HG03520 (cell line): Measurements from ENCODE around the gene LUM.

ENCODE experiments used
- ATAC-seq: cut with Tn5 transposase; IDR thresholded peaks from one replicate; pipeline ENCODE4 v1.9.1; 2021; ENCODE audit warnings: mild to moderate bottlenecking, moderate library complexity; ENCODE audit not compliant: unreplicated experiment

The LUM gene, protein sequence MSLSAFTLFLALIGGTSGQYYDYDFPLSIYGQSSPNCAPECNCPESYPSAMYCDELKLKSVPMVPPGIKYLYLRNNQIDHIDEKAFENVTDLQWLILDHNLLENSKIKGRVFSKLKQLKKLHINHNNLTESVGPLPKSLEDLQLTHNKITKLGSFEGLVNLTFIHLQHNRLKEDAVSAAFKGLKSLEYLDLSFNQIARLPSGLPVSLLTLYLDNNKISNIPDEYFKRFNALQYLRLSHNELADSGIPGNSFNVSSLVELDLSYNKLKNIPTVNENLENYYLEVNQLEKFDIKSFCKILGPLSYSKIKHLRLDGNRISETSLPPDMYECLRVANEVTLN

DNA sequence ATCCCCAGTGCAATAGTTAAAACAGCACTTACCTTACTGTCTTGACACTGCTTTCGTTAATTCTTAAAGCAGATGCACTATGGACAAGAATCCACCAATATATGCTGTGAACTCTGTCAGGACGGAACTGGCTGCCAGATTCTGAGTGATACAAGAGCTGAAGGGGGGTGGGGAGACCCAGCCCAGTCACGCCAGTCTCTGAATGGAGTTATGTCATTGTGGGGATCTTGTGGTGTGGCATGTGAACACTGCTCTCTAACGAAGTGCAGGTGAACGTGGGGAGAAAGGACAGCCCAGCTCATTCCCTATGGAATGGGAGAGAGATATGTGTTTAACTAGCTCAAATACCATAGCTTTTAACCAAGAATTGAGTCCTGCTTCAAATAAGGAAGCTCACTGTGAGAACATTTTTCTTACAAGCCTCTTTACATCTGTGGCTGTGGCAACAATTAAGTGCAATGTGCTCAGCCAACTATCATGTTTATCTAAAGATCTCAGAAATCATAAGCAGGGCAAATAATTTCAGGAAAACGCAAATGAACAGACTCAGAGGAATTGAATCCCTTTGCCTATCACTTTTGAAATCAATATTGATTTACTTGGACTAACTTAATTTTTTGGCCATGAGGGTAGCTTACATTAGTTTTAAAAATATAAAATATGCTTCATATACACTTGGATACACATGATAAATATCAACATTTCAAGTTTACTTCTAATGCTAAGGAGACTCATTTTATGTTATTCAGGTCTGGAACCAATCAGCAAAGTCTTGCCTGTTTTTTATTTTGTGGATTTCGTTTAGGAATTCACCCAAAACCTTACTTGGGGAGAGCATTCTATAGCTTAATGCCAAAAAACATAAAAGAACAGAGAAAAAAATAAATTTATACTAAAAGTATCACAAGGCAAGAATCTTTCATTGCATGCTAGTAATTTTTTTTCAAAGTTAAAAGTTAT, at the start of gene LUM:
Gene LUM (minus strand): TSS at position 129 of the 960 bp plus-strand sequence. CDS start 2,515 bp downstream, outside the sequence.
- ATAC-seq = no peak

- no peak for ATAC-seq
Measured at GRCh38 chr12:91161009-91161408, 49.7 kb upstream of the LUM start.

DNA sequence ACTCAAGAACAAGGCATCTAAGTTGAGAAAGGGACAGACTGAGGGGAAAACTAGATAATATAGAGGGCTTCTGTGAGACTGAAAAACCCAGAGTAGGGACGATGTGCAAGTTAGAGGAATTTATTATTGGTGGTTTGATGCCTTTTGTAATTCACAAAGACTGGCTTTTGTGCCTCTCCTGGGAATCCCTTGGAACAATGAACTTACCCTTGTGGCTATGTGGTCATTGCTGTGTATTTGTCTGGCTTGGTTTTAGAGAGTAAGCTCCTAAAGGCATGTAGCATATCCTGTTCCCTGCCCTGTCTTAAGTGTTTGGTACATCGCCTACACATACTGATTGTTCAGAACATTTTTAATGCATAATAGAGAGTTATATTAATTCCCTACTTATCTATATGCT, 44.7 kb upstream of the LUM start:
- no peak for ATAC-seq

- ATAC-seq = no peak
Measured at GRCh38 chr12:91154131-91154530, 42.8 kb upstream of the LUM start.

DNA sequence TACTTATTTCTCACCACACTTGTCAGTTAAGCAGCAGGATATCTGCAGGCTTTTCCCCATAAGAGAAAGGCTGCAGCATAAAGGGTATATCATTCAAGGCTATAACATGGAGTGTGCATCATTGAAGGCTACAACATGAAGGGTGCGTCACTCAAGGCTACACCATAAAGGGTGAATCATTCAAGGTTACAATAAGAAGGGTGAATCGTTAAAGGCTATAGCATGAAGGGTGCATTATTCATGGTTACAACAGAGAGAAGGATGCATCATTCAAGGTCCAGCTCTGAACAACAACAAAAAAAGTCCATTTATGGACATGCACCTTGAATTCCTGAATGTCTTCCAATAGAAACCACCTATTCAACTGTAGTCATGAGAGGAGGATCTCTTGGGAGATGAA, 32.8 kb upstream of the LUM start:
- no peak for ATAC-seq

DNA sequence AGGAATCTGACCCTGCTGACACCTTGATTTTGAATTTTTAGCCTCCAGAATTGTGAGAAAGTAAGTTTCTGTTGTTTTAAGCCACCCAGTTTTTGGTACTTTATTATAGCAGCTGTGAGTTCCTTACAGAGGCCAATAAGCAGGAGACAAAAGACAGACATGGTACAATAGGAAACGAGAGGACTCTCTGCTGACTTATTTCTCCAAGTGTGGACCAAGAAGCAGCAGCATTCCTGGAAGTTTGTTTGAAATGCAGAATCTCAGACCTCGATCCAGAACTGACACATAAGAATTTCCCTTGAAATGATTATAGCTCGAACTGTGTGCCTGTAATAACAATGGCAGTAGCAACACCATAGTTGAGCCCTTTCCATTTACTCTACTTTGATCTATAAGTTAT, 31.9 kb upstream of the LUM start:
- ATAC-seq = no peak

DNA sequence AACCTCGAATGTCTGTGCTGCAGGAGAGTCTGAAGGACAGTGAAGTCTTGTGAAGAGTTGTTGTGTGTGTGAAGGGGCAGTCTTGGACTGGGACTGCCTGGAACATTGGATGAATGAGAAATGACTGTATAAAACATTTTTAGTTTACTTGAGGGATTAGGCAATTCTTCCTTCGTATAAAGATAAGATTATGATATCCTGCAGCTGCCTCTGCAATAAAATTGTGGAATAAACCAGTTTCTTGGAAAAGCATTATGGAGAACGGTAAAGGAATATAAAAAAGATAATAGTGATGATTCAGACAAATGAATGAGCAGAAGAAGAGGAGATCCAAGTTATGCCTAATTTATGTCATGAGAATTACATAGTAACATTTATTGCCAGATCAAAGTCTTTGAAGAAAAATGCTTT, 30.9 kb upstream of the LUM start:
- no peak for ATAC-seq

DNA sequence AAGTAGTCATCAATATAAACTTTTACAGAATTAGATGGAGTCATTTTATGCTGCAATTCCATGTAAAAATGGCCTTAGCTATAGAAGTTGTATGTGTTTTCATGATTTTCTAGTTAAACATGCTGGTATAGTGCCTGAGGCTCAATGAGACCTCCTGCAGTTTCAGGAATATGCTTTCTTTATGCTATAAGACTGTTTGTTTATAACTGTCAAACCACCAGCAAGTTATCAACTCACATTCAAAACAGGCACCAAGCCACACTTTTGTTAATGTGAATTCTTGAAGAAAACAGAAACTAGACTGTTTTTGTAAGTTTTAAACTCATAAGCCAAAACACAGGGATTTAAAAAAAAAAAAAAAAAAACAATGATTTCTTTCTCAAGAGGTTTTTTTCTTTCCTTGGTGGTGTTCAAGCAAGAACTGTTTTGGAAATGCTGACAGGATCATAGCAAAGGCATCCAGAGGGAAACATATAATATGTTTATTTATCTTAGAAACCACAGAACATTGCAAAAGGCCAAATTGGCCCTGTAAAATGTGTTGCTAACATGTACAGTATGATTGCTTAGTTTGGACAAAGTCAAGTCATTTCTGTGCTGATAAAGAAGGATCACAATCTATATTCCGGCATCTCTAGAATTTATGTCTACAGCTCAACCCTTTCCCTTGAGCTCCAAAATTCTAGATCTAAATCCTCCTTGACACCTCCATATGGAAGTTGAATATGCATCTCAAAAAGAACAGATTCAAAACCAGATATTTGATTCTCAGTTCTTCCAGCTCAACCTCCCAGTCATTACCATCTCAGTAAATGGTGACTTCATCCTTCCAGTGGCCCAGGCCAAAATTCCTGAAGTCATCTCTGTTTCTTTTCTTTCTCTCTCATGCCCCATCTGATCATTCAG, 29.0 kb upstream of the LUM start:
- ATAC-seq = no peak

DNA sequence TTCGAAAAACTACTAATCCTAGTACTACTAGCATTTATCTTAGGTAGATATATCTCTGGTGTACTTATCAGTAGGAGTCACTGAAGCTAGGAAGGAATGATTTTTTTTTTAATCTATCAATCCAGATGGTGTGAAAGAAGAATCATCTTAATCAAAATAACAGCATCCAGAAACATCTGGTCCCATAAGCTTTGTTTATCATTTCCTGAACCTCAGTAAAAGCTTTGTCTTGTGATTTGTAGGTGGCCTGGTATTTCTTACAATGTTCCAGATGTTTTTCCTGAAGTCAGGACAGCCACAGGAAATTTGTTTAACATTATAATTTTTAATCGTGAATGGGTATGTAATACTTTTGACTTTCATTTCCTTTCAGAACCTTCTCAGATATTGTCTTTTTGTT, 28.0 kb upstream of the LUM start:
- no peak for ATAC-seq

GRCh38 chr12:91138337-91138920, 27.1 kb upstream of the LUM start:
- ATAC-seq = no peak

GRCh38 chr12:91133871-91134270, 22.6 kb upstream of the LUM start:
- no peak for ATAC-seq

DNA sequence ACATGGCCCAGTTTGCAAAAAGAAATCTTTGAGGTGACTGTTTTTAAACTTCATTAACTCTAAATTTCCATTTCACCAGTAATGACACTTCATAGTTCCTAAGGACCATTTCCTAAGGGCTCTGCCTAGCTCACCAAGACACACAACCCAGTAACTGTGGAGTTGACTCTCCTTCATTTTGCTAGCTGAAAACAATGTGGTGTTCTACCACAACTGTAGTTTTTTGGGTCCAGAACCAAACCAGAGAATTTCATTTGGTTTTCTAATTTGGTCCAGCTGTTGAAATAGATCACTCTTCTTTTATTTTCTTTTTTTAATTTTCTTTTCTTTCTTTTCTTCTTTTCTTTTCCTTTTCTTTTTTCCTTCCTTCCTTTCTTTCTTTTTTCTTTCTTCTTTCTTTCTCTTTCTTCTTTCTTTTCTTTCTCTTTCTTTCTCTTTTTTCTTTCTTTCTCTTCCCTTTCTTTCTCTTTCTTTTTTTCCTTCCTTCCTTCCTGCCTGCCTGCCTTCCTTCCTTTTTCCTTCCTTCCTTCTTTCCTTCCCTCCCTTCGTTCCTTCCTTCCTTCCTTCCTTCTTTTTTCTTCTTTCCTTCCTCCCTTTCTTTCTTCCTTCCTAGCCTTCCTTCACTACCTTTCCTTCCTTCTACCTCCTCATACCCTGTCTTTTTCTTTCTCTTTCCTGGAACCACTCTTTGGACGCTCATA, 18.5 kb upstream of the LUM start:
- no peak for ATAC-seq

GRCh38 chr12:91127751-91128150, 16.5 kb upstream of the LUM start:
- ATAC-seq = no peak

DNA sequence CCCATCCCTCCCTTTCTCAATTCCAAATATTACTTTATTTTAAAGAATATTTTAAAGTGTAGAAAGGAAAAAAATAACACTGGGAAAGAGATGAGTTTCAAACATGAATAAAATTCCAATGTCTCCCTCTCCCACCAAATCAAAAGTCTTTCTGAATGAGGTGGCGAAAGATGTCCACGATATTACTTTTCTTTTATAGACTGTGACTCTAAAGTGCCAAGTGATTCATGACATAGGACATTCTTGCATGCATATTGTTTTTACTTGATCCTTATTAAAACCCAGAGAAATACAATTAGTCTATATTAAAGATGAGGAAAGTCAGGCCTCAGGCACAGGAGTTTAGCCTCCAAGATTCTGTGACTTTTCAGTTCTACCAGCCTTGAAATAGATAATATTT, 16.0 kb upstream of the LUM start:
- no peak for ATAC-seq

GRCh38 chr12:91126516-91126915, 15.2 kb upstream of the LUM start:
- no peak for ATAC-seq

DNA sequence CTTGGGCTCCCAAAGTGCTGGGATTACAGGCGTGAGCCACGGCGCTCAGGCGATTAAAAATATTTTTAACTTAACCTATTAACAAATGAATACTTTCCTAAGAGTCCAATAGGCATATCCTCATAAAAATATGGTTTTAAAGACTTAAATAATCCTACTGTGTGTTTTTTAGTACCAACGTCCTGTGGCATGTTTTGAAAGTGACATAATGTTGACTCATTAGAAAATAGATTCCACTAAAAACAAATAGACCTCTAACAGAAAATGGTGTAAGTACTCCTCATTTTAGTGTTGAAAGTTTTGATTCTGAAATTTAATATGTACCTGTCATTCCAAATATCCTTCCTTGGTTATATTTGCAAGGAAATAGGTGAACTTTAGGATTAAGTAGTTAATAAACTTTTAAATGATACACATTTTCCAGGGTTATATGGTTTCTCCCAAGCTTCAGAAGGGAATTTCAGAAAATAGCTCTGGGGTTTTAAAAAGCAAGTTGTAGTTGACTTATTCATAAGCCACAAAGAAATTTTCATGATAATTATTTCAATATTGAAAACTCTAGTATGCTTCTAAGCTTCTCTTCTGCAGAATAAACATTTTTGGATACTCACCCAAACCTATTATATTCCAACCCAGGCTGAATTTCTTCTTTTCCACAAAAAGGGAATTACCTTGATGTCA, 12.1 kb upstream of the LUM start:
- ATAC-seq = no peak

- ATAC-seq = no peak
Measured at GRCh38 chr12:91120781-91121180, 9.5 kb upstream of the LUM start.

- no peak for ATAC-seq
Measured at GRCh38 chr12:91119089-91119488, 7.8 kb upstream of the LUM start.

GRCh38 chr12:91113621-91114020, 2.3 kb upstream of the LUM start:
- no peak for ATAC-seq
